BLaER1 treated with 17β-estradiol and CSF1 and Interleukin-3, amounts not matched to agents 10 nM and 100 nM (cell line): ENCODE results near the gene ACAD9.
"Not testable (repeated sequence)": the region's sequence is repeated elsewhere in the genome, so short reads cannot be mapped to it uniquely, and the experiment has no call there.

Experiments
- H3K27ac ChIP-seq, 11 experiments: shearing (Covaris generic); formaldehyde crosslinking; 2 replicates each; pipeline ENCODE4 v1.8.1; 2022
- H3K27me3 ChIP-seq, 11 experiments: shearing (Covaris generic); formaldehyde crosslinking; 2 replicates each; pipeline ENCODE4 v1.8.1; 2022
- H3K36me3 ChIP-seq, 11 experiments: shearing (Covaris generic); formaldehyde crosslinking; 2 replicates each; pipeline ENCODE4 v1.8.1; 2022
- H3K4me1 ChIP-seq, 10 experiments: shearing (Covaris generic); formaldehyde crosslinking; 2 replicates each; pipeline ENCODE4 v1.8.1; 2022
- H3K4me2 ChIP-seq, 11 experiments: shearing (Covaris generic); formaldehyde crosslinking; 2 replicates each; pipeline ENCODE4 v1.8.1; 2022
- H3K4me3 ChIP-seq, 10 experiments: shearing (Covaris generic); formaldehyde crosslinking; 2 replicates each; pipeline ENCODE4 v1.8.1; 2022
- H3K9ac ChIP-seq, 11 experiments: shearing (Covaris generic); formaldehyde crosslinking; 2 replicates each; pipeline ENCODE4 v1.8.1; 2022
- H3K9me3 ChIP-seq, 11 experiments: shearing (Covaris generic); formaldehyde crosslinking; replicated peaks in 1 of 11; 2 replicates each; pipeline ENCODE4 v1.8.1; 2022
- H4K20me1 ChIP-seq, 11 experiments: shearing (Covaris generic); formaldehyde crosslinking; 2 replicates each; pipeline ENCODE4 v1.8.1; 2022
- Cebpa-rat ChIP-seq, 11 experiments: shearing (Covaris generic); IDR thresholded peaks; 2 replicates each; pipeline ENCODE4 v1.8.1; 2022

Gene ACAD9

DNA sequence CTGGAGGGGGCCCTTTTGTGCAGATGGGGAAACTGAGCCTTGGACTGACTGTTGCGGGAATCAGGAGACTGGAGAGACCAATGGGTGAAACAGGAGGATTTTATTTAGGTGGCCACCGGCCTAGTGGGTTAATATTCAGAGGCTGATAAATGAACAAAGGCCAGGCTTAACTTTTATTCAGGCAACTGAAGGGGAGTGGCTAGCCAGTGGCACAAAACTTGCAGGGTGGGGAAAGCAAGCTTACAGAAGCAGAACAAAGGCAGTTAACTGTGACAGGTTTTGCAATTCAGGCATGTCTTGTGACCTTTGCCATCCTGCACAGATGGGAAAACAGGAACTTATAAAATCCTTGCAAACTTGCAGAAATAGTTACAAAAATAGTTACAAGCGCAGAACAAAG, 24.9 kb upstream of the ACAD9 start:
- TF ChIP-seq Cebpa-rat (IDR thresholded peaks at IDR 0.05) = peak in 7 of 11 experiments; percentile 16 to 92 (median 77); a peak in 13 of 22 replicates
- H3K9me3 ChIP-seq = peaks cover 73 to 83% (median 81%) of the 10 kb centered on the region in 11 experiments
- H3K4me3 ChIP-seq = peak overlapping the region in 7 of 10 experiments; percentile 16 to 42 (median 27); a peak in 9 of 20 replicates
- no peaks in the 10 kb centered on the region for H3K27me3 ChIP-seq
- H3K4me2 ChIP-seq = peak overlapping the region in 2 of 11 experiments; percentile 3 to 4; a peak in 1 of 22 replicates
- H3K27ac ChIP-seq = peak overlapping the region in 9 of 11 experiments; percentile 59 to 84 (median 76); a peak in 18 of 22 replicates
- peak overlapping the region in 7 of 11 experiments; percentile 39 to 70 (median 58); a peak in 10 of 22 replicates for H3K9ac ChIP-seq
- H3K4me1 ChIP-seq = peaks cover 0 to 32% (median 18%) of the 10 kb centered on the region in 10 experiments; a peak in 16 of 20 replicates
- peaks cover 12 to 53% (median 46%) of the 10 kb centered on the region in 11 experiments; a peak in 20 of 22 replicates for H3K36me3 ChIP-seq
- no peaks in the 10 kb centered on the region for H4K20me1 ChIP-seq

DNA sequence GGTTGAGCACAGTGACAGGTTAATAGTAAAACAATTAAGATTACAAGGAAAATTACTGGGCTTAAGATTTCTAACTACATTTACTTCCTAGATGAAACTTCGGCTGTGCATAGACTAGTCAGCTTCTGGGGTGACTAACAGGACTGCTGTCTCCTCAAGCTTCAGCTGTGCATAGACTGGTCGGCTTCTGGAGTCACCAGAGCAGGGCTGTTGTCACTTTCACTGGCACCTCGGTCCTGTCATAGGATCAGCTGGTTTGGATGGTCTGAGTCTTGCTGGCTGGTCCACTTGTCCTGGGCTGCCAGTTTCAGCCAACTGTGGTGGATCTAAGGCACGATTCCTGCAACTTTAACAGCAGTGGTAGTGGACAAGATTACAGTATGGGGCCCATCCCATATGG, 23.9 kb upstream of the ACAD9 start:
- Histone ChIP-seq H3K9me3 (peaks cover 84 to 94% (median 92%) of the 10 kb centered on the region in 11 experiments), H3K4me1 (peaks cover 0 to 21% (median 7%) of the 10 kb centered on the region in 10 experiments; a peak in 14 of 20 replicates), H3K36me3 (peaks cover 23 to 63% (median 56%) of the 10 kb centered on the region in 11 experiments; a peak in 21 of 22 replicates), H3K27ac (peak overlapping the region in 9 of 11 experiments; percentile 6 to 84 (median 74); a peak in 15 of 22 replicates), H3K4me3 (peak overlapping the region in 2 of 10 experiments; percentile 5 to 17; a peak in 1 of 20 replicates), H3K9ac (peak overlapping the region in 2 of 11 experiments; percentile 4 to 33; a peak in 3 of 22 replicates), H4K20me1 (no peaks in the 10 kb centered on the region), H3K4me2 (no peak overlapping the region), H3K27me3 (no peaks in the 10 kb centered on the region)
- no peak for TF ChIP-seq Cebpa-rat (IDR thresholded peaks at IDR 0.05)

DNA sequence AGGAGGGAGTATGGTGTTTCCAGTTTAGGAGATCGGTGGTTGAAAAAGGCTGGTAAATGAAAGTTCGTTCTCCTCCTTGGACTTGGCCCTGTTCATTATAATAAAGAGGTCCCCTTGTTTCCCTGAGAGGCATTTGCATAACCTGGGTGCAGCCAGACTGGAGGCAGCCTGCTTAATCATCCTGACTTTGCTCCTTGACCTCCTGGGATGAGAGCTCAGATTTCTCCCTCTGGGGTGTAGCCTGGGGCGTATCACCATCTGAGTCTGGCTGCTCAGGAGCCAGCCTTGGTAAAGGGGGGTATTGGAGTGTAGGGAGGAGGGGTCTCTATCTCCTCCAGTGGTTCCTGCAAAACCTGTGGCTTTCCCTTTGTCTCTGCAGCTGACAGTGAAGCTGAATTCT, 21.3 kb upstream of the ACAD9 start:
- Histone ChIP-seq H3K4me1 (peaks cover 0 to 9% (median 0%) of the 10 kb centered on the region in 10 experiments; a peak in 3 of 20 replicates), H3K36me3 (peaks cover 36 to 78% (median 65%) of the 10 kb centered on the region in 11 experiments; a peak in 21 of 22 replicates)
- TF ChIP-seq Cebpa-rat (IDR thresholded peaks at IDR 0.05) = no peak

DNA sequence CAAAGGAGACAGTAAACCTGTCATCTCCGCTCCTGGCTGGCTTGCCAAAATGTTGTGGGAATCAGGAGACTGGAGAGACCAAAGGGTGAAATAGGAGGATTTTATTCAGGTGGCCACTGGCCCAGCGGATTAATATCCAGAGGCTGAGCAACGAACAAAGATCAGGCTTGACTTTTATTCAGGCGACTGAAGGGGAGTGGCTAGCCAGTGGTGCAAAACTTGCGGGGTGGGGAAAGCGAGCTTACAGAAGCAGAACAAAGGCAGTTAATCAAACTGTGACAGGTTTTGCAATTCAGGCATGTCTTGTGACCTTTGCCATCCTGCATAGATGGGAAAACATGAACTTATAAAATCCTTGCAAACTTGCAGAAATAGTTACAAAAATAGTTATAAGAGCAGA, 19.8 kb upstream of the ACAD9 start:
- TF ChIP-seq Cebpa-rat (IDR thresholded peaks at IDR 0.05) = no peak

More for the DNA sequence above, 21.3 kb upstream of the ACAD9 start:
- H3K9ac ChIP-seq = no peak overlapping the region
- no peaks in the 10 kb centered on the region for H4K20me1 ChIP-seq
- 0 out of 20 replicates have a peak overlapping the region, but pooled peaks of 1 of the 10 experiments have one; percentile 8 for H3K4me3 ChIP-seq
- H3K27ac ChIP-seq = peak overlapping the region in 1 of 11 experiments; percentile 5; a peak in 1 of 22 replicates
- no peaks in the 10 kb centered on the region for H3K27me3 ChIP-seq
- peaks cover 89 to 93% (median 92%) of the 10 kb centered on the region in 11 experiments for H3K9me3 ChIP-seq
- no peak overlapping the region for H3K4me2 ChIP-seq

DNA sequence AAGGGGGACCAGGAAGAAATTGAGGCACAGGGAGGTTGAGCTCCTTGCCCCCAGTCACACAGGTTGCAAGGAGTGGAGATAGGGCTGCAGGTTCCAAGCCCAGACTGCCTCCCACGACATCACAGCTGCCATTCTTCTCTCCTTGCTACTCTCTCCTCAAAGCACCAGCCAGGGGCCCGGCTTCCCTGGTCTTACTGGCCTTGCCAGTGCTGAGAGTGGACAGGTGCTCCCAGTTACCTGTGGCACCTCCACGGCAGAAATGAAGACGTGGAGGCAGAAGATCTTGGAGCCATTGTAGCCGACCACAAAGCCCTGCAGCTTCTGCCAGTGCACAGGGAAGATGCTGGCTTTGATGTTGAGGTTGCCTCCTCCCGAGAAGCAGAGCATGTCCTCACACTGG, 17.9 kb upstream of the ACAD9 start:
- H4K20me1 ChIP-seq = no peaks in the 10 kb centered on the region
- H3K27me3 ChIP-seq = no peaks in the 10 kb centered on the region
- no peak overlapping the region for H3K27ac ChIP-seq
- TF ChIP-seq Cebpa-rat (IDR thresholded peaks at IDR 0.05) = no peak
- H3K4me1 ChIP-seq = peaks cover 0 to 14% (median 12%) of the 10 kb centered on the region in 10 experiments; a peak in 17 of 20 replicates
- H3K4me2 ChIP-seq = no peak overlapping the region
- 0 out of 20 replicates have a peak overlapping the region, but pooled peaks of 1 of the 10 experiments have one; percentile 7 for H3K4me3 ChIP-seq
- H3K9ac ChIP-seq = no peak overlapping the region
- H3K9me3 ChIP-seq = peaks cover 55 to 59% (median 59%) of the 10 kb centered on the region in 11 experiments
- H3K36me3 ChIP-seq = peaks cover 36 to 51% (median 43%) of the 10 kb centered on the region in 11 experiments; a peak in 21 of 22 replicates

More for the DNA sequence above, 19.8 kb upstream of the ACAD9 start:
- Histone ChIP-seq H3K27me3 (no peaks in the 10 kb centered on the region), H4K20me1 (no peaks in the 10 kb centered on the region), H3K9ac (no peak overlapping the region), H3K4me3 (peak overlapping the region in 2 of 10 experiments; percentile 37 to 43; a peak in 3 of 20 replicates), H3K9me3 (peaks cover 74 to 78% (median 78%) of the 10 kb centered on the region in 11 experiments), H3K4me2 (no peak overlapping the region), H3K4me1 (peaks cover 0 to 11% (median 7%) of the 10 kb centered on the region in 10 experiments; a peak in 17 of 20 replicates), H3K27ac (no peak overlapping the region), H3K36me3 (peaks cover 36 to 66% (median 53%) of the 10 kb centered on the region in 11 experiments; a peak in 21 of 22 replicates)

DNA sequence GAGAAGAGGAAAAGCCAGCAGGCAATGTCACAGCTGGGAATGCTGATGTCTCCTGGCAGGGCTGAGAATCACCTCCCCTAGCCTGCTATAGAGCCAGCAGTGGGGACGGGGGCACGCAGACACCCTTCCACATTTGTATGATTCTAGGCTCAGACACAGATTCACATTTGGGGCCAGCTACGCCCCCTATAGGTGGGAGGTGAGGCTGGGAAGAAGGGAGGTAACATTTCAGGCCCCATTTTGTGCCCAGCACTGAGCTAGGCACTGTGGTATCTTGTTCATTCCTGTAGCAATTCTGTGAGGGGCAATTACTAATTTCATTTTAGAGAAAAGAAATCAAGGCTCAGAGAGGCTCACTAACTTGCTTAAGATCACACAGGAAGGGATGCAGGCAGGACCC, 15.9 kb upstream of the ACAD9 start:
- peaks cover 0 to 14% (median 12%) of the 10 kb centered on the region in 10 experiments; a peak in 17 of 20 replicates for H3K4me1 ChIP-seq
- H3K36me3 ChIP-seq = peaks cover 26 to 37% (median 32%) of the 10 kb centered on the region in 11 experiments; a peak in 21 of 22 replicates
- H3K27me3 ChIP-seq = no peaks in the 10 kb centered on the region
- no peak overlapping the region for H3K4me3 ChIP-seq
- no peak overlapping the region for H3K27ac ChIP-seq
- H3K9me3 ChIP-seq = peaks cover 35 to 39% (median 38%) of the 10 kb centered on the region in 11 experiments
- no peak overlapping the region for H3K4me2 ChIP-seq
- no peaks in the 10 kb centered on the region for H4K20me1 ChIP-seq
- no peak overlapping the region for H3K9ac ChIP-seq
- TF ChIP-seq Cebpa-rat (IDR thresholded peaks at IDR 0.05) = no peak

DNA sequence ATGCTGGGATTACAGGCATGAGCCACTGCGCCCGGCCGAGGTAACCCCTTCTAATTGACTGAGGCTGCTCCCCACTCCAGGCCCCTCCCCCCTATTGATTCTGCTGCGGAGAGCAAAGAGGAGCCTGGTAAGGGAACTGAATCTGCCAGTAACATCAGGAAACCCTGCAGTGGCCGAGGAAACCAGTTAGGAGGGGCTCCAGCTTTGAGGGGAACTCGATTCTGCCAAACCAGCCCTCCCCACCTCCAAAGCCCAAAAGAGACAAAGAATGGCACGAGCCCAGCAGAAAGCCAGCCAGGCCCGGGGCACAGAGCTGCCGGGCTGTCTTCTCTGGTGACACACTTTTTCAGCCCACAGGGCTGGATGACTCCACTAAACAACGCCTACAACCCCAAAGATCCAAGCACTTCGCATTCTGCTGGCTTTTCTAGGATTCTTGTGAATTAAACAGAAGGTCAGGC, 15.0 kb upstream of the ACAD9 start:
- Histone ChIP-seq H4K20me1 (no peaks in the 10 kb centered on the region), H3K4me2 (peak overlapping the region in 9 of 11 experiments; percentile 1 to 60 (median 48); a peak in 14 of 22 replicates), H3K4me3 (no peak overlapping the region), H3K27me3 (no peaks in the 10 kb centered on the region), H3K9me3 (peaks cover 26 to 31% (median 30%) of the 10 kb centered on the region in 11 experiments), H3K4me1 (peaks cover 0 to 14% (median 12%) of the 10 kb centered on the region in 10 experiments; a peak in 17 of 20 replicates), H3K36me3 (peaks cover 21 to 29% (median 25%) of the 10 kb centered on the region in 11 experiments; a peak in 21 of 22 replicates), H3K9ac (peak overlapping the region in 3 of 11 experiments; percentile 31 to 48 (median 38); a peak in 4 of 22 replicates), H3K27ac (peak overlapping the region in 1 of 11 experiments; percentile 23; a peak in 1 of 22 replicates)
- TF ChIP-seq Cebpa-rat (IDR thresholded peaks at IDR 0.05) = no peak

DNA sequence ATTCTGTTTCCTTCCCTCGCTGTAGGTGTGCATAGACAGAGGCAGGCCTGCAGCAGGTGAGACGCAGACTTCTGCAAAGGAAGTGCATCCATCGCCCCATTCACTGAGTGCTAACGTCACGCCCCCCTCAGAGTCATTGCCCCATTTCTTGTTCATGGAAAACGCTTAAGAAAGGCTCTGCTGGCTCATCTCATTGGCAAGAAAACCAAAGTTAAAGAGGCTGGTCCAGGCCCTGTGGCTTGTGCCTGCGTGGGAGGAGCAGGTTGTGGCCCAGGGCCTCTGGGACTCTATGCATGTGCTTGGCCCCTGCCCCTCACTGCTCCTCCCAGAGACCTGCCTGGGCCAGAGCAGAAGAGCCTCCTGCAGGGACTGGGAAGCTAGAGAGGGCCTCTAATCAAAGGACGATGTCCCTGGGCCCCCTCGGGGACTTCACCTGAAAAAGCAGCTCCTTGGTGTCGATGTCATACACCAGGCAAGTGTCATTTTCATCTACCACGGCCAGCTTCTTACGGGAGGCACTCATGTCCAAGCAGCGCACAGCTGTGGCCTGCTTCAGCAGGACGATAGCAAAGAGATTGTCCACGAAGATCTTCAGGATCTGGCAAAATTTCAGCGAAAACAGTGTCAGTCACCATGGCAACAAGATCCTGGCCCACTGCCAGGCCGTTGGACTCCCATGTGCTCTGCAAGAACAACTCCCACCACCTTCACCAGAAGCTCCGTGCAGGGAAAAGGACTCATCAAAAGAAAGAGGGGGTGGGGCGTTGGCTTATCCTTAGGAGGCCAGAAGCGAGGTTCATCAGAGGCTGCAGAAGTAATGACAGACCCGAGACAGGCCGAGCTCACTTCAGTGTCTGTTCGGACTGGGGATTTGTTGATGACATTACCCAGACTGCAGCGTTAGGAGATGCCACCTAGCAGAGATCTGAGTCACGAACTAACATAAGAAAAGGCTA, 14.3 kb upstream of the ACAD9 start:
- not testable (repeated sequence) for H3K4me3 ChIP-seq, H3K27me3 ChIP-seq, H3K27ac ChIP-seq, H4K20me1 ChIP-seq
- peaks cover 19 to 23% (median 23%) of the 10 kb centered on the region in 11 experiments for H3K9me3 ChIP-seq
- H3K4me1 ChIP-seq = peaks cover 0 to 14% (median 12%) of the 10 kb centered on the region in 10 experiments; a peak in 17 of 20 replicates
- peak overlapping the region in 9 of 11 experiments; percentile 1 to 60 (median 48); a peak in 13 of 22 replicates for H3K4me2 ChIP-seq
- peak overlapping the region in 1 of 11 experiments; percentile 31; a peak in 1 of 22 replicates for H3K9ac ChIP-seq
- H3K36me3 ChIP-seq = peaks cover 14 to 22% (median 18%) of the 10 kb centered on the region in 11 experiments; a peak in 21 of 22 replicates
